Activated T-cell treated with anti-CD3 and anti-CD28 coated beads for 48 hours (primary cell): ENCODE measurements around the gene CCR7.

Experiments
- DNase-seq: peaks from one replicate; pipeline ENCODE4 v3.0.0-alpha.2; 2020; ENCODE audit warnings: low read depth

Gene CCR7

GRCh38 chr17:40561871-40562611 is 3.2 kb downstream of the CCR7 start:
- DNase-seq: peak; percentile 62

GRCh38 chr17:40561294-40561870 is 3.9 kb downstream of the CCR7 start:
- no peak for DNase-seq

GRCh38 chr17:40560592-40561293 is 4.5 kb downstream of the CCR7 start:
- DNase-seq: peak; percentile 70

- DNase-seq: peak; percentile 76
These were observed 5.2 kb downstream of the CCR7 start for GRCh38 chr17:40559954-40560591.

- no peak for DNase-seq
These were observed 5.7 kb downstream of the CCR7 start for GRCh38 chr17:40559564-40559916.

- no peak for DNase-seq
These were observed 6.2 kb downstream of the CCR7 start for GRCh38 chr17:40558890-40559563.

GRCh38 chr17:40558300-40558889 is 6.9 kb downstream of the CCR7 start:
- no peak for DNase-seq

GRCh38 chr17:40557531-40558299 is 7.6 kb downstream of the CCR7 start:
- DNase-seq: no peak

- DNase-seq: no peak
These were observed 8.3 kb downstream of the CCR7 start for GRCh38 chr17:40556884-40557414.

GRCh38 chr17:40556198-40556661 is 9.0 kb downstream of the CCR7 start:
- DNase-seq: no peak

- DNase-seq: no peak
These were observed 9.7 kb downstream of the CCR7 start for GRCh38 chr17:40555296-40556190.

- DNase-seq: no peak
These were observed 10.5 kb downstream of the CCR7 start for GRCh38 chr17:40554646-40555295.

GRCh38 chr17:40553694-40554534 is 11.4 kb downstream of the CCR7 start:
- DNase-seq: no peak

- DNase-seq: no peak
These were observed 12.2 kb downstream of the CCR7 start for GRCh38 chr17:40552806-40553693.

GRCh38 chr17:40551879-40552768 is 13.1 kb downstream of the CCR7 start:
- no peak for DNase-seq
